ENCODE results near the gene SCD. TPM values are rescaled to one million over a fixed set of nuclear protein-coding genes. Genes with fewer than 3 reads are reported as not detected.

SCD gene
- total and polyA plus RNA-seq, 12 donors: 1.8 to 62.7 (median 14.6) TPM

- WGBS, 2 donors: 94 to 96% methylated on average over 2 of the region's 2 CpGs
- Histone ChIP-seq H3K27me3 (no peaks in the 10 kb centered on the region), H3K9me3 (no peaks in the 10 kb centered on the region), H3K36me3 (no peaks in the 10 kb centered on the region), H3K4me3 (no peak overlapping the region), H3K27ac (no peak overlapping the region), H3K4me1 (no peaks in the 10 kb centered on the region)
- ATAC-seq (no peak), DNase-seq (no peak)
- intact Hi-C loops (cut with DNase I): no loop called here
- TF ChIP-seq, protein P1, sequence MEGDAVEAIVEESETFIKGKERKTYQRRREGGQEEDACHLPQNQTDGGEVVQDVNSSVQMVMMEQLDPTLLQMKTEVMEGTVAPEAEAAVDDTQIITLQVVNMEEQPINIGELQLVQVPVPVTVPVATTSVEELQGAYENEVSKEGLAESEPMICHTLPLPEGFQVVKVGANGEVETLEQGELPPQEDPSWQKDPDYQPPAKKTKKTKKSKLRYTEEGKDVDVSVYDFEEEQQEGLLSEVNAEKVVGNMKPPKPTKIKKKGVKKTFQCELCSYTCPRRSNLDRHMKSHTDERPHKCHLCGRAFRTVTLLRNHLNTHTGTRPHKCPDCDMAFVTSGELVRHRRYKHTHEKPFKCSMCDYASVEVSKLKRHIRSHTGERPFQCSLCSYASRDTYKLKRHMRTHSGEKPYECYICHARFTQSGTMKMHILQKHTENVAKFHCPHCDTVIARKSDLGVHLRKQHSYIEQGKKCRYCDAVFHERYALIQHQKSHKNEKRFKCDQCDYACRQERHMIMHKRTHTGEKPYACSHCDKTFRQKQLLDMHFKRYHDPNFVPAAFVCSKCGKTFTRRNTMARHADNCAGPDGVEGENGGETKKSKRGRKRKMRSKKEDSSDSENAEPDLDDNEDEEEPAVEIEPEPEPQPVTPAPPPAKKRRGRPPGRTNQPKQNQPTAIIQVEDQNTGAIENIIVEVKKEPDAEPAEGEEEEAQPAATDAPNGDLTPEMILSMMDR (IDR thresholded peaks at IDR 0.05): no peak
Measured at GRCh38 chr10:100395626-100396025, 48.6 kb downstream of the SCD start.

DNA sequence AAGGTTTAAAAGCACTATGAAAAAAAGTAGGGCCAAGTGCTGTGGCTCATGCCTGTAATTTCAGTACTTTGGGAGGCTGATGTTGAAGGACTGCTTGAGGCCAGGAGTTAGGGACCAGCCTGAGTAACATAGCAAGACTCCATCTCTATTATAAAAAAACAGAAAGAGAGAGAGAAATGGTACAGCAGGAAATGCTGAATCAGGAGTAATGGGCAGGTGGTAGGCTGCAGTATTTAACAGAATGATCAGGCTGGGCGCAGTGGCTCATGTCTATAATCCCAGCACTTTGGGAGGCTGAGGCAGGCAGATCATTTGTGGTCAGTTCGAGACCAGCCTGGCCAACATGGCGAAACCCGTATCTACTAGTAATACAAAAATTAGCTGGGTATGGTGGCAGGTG lies 49.6 kb downstream of the SCD start:
- Histone ChIP-seq H3K4me3 (no peak overlapping the region), H3K9me3 (no peaks in the 10 kb centered on the region), H3K4me1 (no peaks in the 10 kb centered on the region), H3K36me3 (no peaks in the 10 kb centered on the region), H3K27me3 (no peaks in the 10 kb centered on the region), H3K27ac (no peak overlapping the region)
- WGBS, 2 donors: 95 to 96% methylated on average over 4 of the region's 4 CpGs
- DNase-seq (no peak), ATAC-seq (no peak)
- intact Hi-C loops (cut with DNase I): no loop called here
- TF ChIP-seq, protein P1 (IDR thresholded peaks at IDR 0.05): no peak

- TF ChIP-seq, protein P1 (IDR thresholded peaks at IDR 0.05): no peak
- intact Hi-C loops (cut with DNase I): no loop called here
- no peak for ATAC-seq
- Histone ChIP-seq H3K27me3 (no peaks in the 10 kb centered on the region), H3K4me1 (no peaks in the 10 kb centered on the region), H3K36me3 (no peaks in the 10 kb centered on the region), H3K4me3 (no peak overlapping the region), H3K9me3 (peaks cover 0 to 4% (median 0%) of the 10 kb centered on the region in 11 donors), H3K27ac (no peak overlapping the region)
- no peak for DNase-seq
- WGBS, 2 donors: 85 to 88% methylated on average over 4 of the region's 4 CpGs
Measured at GRCh38 chr10:100401631-100402328, 54.7 kb downstream of the SCD start.

- ATAC-seq: no peak
- Histone ChIP-seq H3K9me3 (peaks cover 0 to 4% (median 0%) of the 10 kb centered on the region in 11 donors), H3K36me3 (no peaks in the 10 kb centered on the region), H3K4me1 (no peaks in the 10 kb centered on the region), H3K27ac (no peak overlapping the region), H3K27me3 (no peaks in the 10 kb centered on the region), H3K4me3 (no peak overlapping the region)
- TF ChIP-seq, protein P1 (IDR thresholded peaks at IDR 0.05): no peak
- intact Hi-C loops (cut with DNase I): no loop called here
- WGBS, 2 donors: 65 to 71% methylated on average over 3 of the region's 3 CpGs
- DNase-seq: no peak
Measured at GRCh38 chr10:100403734-100404133, 56.7 kb downstream of the SCD start.

All from heart right ventricle (tissue), 16 donors.